H1 (cell line): ENCODE data around the gene MAP6. TPM values are rescaled to one million over a fixed set of nuclear protein-coding genes. Genes with fewer than 3 reads are reported as not detected.

Source experiments
- BCL11A ChIP-seq, 2 experiments: IDR thresholded peaks; one replicate each; pipeline ENCODE4 v1.6.1; 2011; ENCODE audit warnings: low read depth in 2 of 2, low read length in 2 of 2, mild to moderate bottlenecking in 2 of 2
- BRCA1 ChIP-seq: IDR thresholded peaks from 2 replicates; pipeline ENCODE4 v1.6.1; 2012; ENCODE audit warnings: low read depth, low read length, improper control_type of control experiment
- JUND ChIP-seq: IDR thresholded peaks from 2 replicates; pipeline ENCODE4 v1.6.1; 2011; ENCODE audit warnings: mild to moderate bottlenecking, improper control_type of control experiment, low read length
- KDM4A ChIP-seq: IDR thresholded peaks from one replicate; pipeline ENCODE4 v1.7.1; 2012; ENCODE audit warnings: low read depth, mild to moderate bottlenecking, moderate library complexity, low read length, inconsistent platforms; ENCODE audit not compliant: severe bottlenecking
- POLR2AphosphoS5 ChIP-seq: IDR thresholded peaks from 2 replicates; pipeline ENCODE4 v1.6.1; 2011; ENCODE audit warnings: low read depth, low read length
- RBBP5 ChIP-seq: IDR thresholded peaks from 2 replicates; pipeline ENCODE4 v1.7.1; 2012; ENCODE audit warnings: low read depth, mild to moderate bottlenecking, inconsistent platforms, low read length, moderate library complexity, borderline replicate concordance
- SP1 ChIP-seq: IDR thresholded peaks from 2 replicates; pipeline ENCODE4 v1.6.1; 2011; ENCODE audit warnings: low read depth, low read length
- TAF1 ChIP-seq: IDR thresholded peaks from 2 replicates; pipeline ENCODE4 v1.6.1; 2011; ENCODE audit warnings: mild to moderate bottlenecking, low read depth, low read length
- polyA plus RNA-seq, 7 experiments: library from polyadenylated mRNA; depleted of rRNA in 3 of 7; stranded (reverse) in 5 of 7; unstranded in 2 of 7; fragments of >200 nt in 5 of 7; fragments of 200-250 nt in 2 of 7; gene quantifications; 1 replicate in 5 of 7; 2 replicates in 1 of 7; 4 replicates in 1 of 7; pipeline versions ENCODE4 v1.2.1 to v1.2.3, GENCODE V29; 2011 to 2013; ENCODE audit warnings: missing spikeins in 2 of 7, mixed read lengths in 2 of 7
- total RNA-seq: library from RNA; stranded (reverse); fragmentation: NEBNext Ultra II Directional; extraction: Animal tissue kit (Norgen Biotek cat#: 25700); gene quantifications from 2 replicates; pipeline ENCODE4 v1.2.1, GENCODE V29; 2021

MAP6 gene
- total and polyA plus RNA-seq, 2 of the 8 experiments (the other 6 are each of a cell fraction or from before 2014, with no cell fraction given): 0.54 to 0.89 TPM

GRCh38 chr11:75653532-75653931 is 15.3 kb downstream of the MAP6 start (continued):
- TF ChIP-seq SP1 (no peak), POLR2AphosphoS5 (no peak), BCL11A (IDR thresholded peaks at IDR 0.05; ENCODE audit: low read depth in 2 of 2, low read length in 2 of 2) (no peak), KDM4A (no peak), TAF1 (no peak), JUND (no peak), BRCA1 (no peak), RBBP5 (no peak)
- TF ChIP-seq, all 59 proteins: peak for 0
